CD4-positive, CD25-positive, alpha-beta regulatory T cell (primary cell): ENCODE data around the gene UBE2E1. TPM values are rescaled to one million over a fixed set of nuclear protein-coding genes. Genes with fewer than 3 reads are reported as not detected.
A peak's percentile ranks its signal among the peaks of the same experiment; 100 is the strongest.

ENCODE experiments used
- ATAC-seq, 2 donors: fragments of 150-1000 bp; cut with Tn5 transposase; one replicate each; pipeline ENCODE4 v1.10.0; 2021; ENCODE audit warnings: low read depth in 2 of 2, moderate number of reproducible peaks in 2 of 2, moderate library complexity in 1 of 2
- DNase-seq, 3 donors: peaks; one replicate each; pipeline versions ENCODE4 v3.0.0 to v3.0.0-alpha.2; 2012 to 2022; ENCODE audit warnings: mixed read lengths in 1 of 3
- H3K27ac ChIP-seq: one replicate; pipeline ENCODE4 v1.7.0; 2013; ENCODE audit warnings: mild to moderate bottlenecking, low read length; ENCODE audit not compliant: insufficient read depth, poor library complexity, severe bottlenecking
- H3K27me3 ChIP-seq: one replicate; pipeline ENCODE4 v1.7.0; 2013; ENCODE audit warnings: low read length; ENCODE audit not compliant: control insufficient read depth, insufficient read depth
- H3K36me3 ChIP-seq: one replicate; pipeline ENCODE4 v1.7.0; 2013; ENCODE audit warnings: mild to moderate bottlenecking, low read length, moderate library complexity; ENCODE audit not compliant: control insufficient read depth, insufficient read depth
- H3K4me1 ChIP-seq: 2 replicates; pipeline ENCODE4 v1.7.0; 2013; ENCODE audit warnings: mild to moderate bottlenecking, low read length; ENCODE audit not compliant: insufficient read depth, control insufficient read depth, poor library complexity, severe bottlenecking
- H3K4me3 ChIP-seq: one replicate; pipeline ENCODE4 v1.7.0; 2013; ENCODE audit warnings: low read depth, mild to moderate bottlenecking, low read length, moderate library complexity
- H3K9me3 ChIP-seq, 2 experiments: 1 replicate in 1 of 2; 2 replicates in 1 of 2; pipeline ENCODE4 v1.7.0; 2013; ENCODE audit warnings: low read length in 2 of 2, mild to moderate bottlenecking in 1 of 2, moderate library complexity in 1 of 2; ENCODE audit not compliant: control insufficient read depth in 2 of 2
- H3K27ac Mint-ChIP-seq, 3 donors: one replicate each; pipeline ENCODE4 v1.8.0; 2020 to 2022; ENCODE audit warnings: mild to moderate bottlenecking in 3 of 3, mixed read lengths in 3 of 3, moderate library complexity in 2 of 3
- H3K27me3 Mint-ChIP-seq: one replicate; pipeline ENCODE4 v1.8.0; 2022; ENCODE audit warnings: mild to moderate bottlenecking, mixed read lengths
- H3K36me3 Mint-ChIP-seq: one replicate; pipeline ENCODE4 v1.8.0; 2020; ENCODE audit warnings: mixed read lengths
- H3K4me1 Mint-ChIP-seq, 4 donors: one replicate each; pipeline ENCODE4 v1.8.0; 2020 to 2022; ENCODE audit warnings: mixed read lengths in 4 of 4, mild to moderate bottlenecking in 1 of 4
- H3K4me3 Mint-ChIP-seq, 4 donors: one replicate each; pipeline ENCODE4 v1.8.0; 2020 to 2022; ENCODE audit warnings: mild to moderate bottlenecking in 4 of 4, mixed read lengths in 4 of 4, moderate library complexity in 3 of 4
- H3K9me3 Mint-ChIP-seq, 7 donors: one replicate each; pipeline ENCODE4 v1.8.0; 2020 to 2022; ENCODE audit warnings: mixed read lengths in 7 of 7, mild to moderate bottlenecking in 3 of 7, moderate library complexity in 2 of 7
- polyA plus RNA-seq, 4 donors: library from polyadenylated mRNA; unstranded; fragments of 300-500 nt; fragmentation: Illumina TruSeq; gene quantifications; one replicate each; pipeline ENCODE4 v1.2.3, GENCODE V29; 2021
- total RNA-seq: library from RNA; stranded (reverse); gene quantifications from one replicate; pipeline ENCODE4 v1.2.3, GENCODE V29; 2022

Gene UBE2E1
- total and polyA plus RNA-seq, 5 donors from 2014 or later = 6.2 to 65.3 (median 12.8) TPM

- Mint-ChIP-seq H3K36me3 (peaks cover 30% of the 10 kb centered on the region), H3K4me1 (peaks cover 30 to 86% (median 52%) of the 10 kb centered on the region in 4 donors)
- no peak for ATAC-seq
Observed at GRCh38 chr3:23861689-23862088, 55.9 kb downstream of the UBE2E1 start.

GRCh38 chr3:23863060-23863459 lies 57.3 kb downstream of the UBE2E1 start:
- H3K9me3 Mint-ChIP-seq = no peaks in the 10 kb centered on the region
- peak overlapping the region in 1 of 4 donors; percentile 62 for H3K4me3 Mint-ChIP-seq
- peaks cover 30% of the 10 kb centered on the region for H3K36me3 Mint-ChIP-seq
- no peaks in the 10 kb centered on the region for H3K27me3 Mint-ChIP-seq
- ATAC-seq (no peak), DNase-seq (no peak)
- Histone ChIP-seq H3K27me3 (no peaks in the 10 kb centered on the region), H3K4me3 (no peak overlapping the region), H3K27ac (no peak overlapping the region), H3K4me1 (peaks cover 19% of the 10 kb centered on the region), H3K9me3 (no peaks in the 10 kb centered on the region), H3K36me3 (peaks cover 3% of the 10 kb centered on the region)
- peaks cover 36 to 80% (median 47%) of the 10 kb centered on the region in 4 donors for H3K4me1 Mint-ChIP-seq
- peak overlapping the region in 2 of 3 donors; percentile 72 for H3K27ac Mint-ChIP-seq

More at GRCh38 chr3:23861689-23862088, 55.9 kb downstream of the UBE2E1 start:
- H3K27me3 ChIP-seq = no peaks in the 10 kb centered on the region
- no peak overlapping the region for H3K4me3 Mint-ChIP-seq
- no peak overlapping the region for H3K27ac ChIP-seq
- no peak overlapping the region for H3K4me3 ChIP-seq
- H3K27me3 Mint-ChIP-seq = no peaks in the 10 kb centered on the region
- peaks cover 22% of the 10 kb centered on the region for H3K4me1 ChIP-seq
- no peak overlapping the region for H3K27ac Mint-ChIP-seq
- no peaks in the 10 kb centered on the region for H3K9me3 ChIP-seq
- H3K36me3 ChIP-seq = peaks cover 3% of the 10 kb centered on the region
- H3K9me3 Mint-ChIP-seq = no peaks in the 10 kb centered on the region
- no peak for DNase-seq

GRCh38 chr3:23864931-23865330 lies 59.2 kb downstream of the UBE2E1 start:
- Histone ChIP-seq H3K4me1 (peaks cover 4% of the 10 kb centered on the region), H3K27ac (no peak overlapping the region), H3K4me3 (no peak overlapping the region), H3K36me3 (peaks cover 3% of the 10 kb centered on the region), H3K9me3 (no peaks in the 10 kb centered on the region), H3K27me3 (no peaks in the 10 kb centered on the region)
- H3K4me3 Mint-ChIP-seq = no peak overlapping the region
- H3K36me3 Mint-ChIP-seq = peaks cover 26% of the 10 kb centered on the region
- H3K27me3 Mint-ChIP-seq = no peaks in the 10 kb centered on the region
- DNase-seq (no peak), ATAC-seq (no peak)
- H3K27ac Mint-ChIP-seq = peak overlapping the region in 2 of 3 donors; percentile 38 to 45
- H3K9me3 Mint-ChIP-seq = no peaks in the 10 kb centered on the region
- peaks cover 35 to 68% (median 40%) of the 10 kb centered on the region in 4 donors for H3K4me1 Mint-ChIP-seq

GRCh38 chr3:23865595-23866396 lies 60.0 kb downstream of the UBE2E1 start:
- H3K27ac Mint-ChIP-seq = peak overlapping the region in 2 of 3 donors; percentile 45 to 52
- no peaks in the 10 kb centered on the region for H3K4me1 ChIP-seq
- H3K36me3 Mint-ChIP-seq = peaks cover 23% of the 10 kb centered on the region
- no peaks in the 10 kb centered on the region for H3K9me3 ChIP-seq
- H3K4me1 Mint-ChIP-seq = peaks cover 26 to 60% (median 35%) of the 10 kb centered on the region in 4 donors
- no peaks in the 10 kb centered on the region for H3K27me3 ChIP-seq
- ATAC-seq (no peak), DNase-seq (no peak)
- peaks cover 3% of the 10 kb centered on the region for H3K36me3 ChIP-seq
- no peak overlapping the region for H3K4me3 ChIP-seq
- no peak overlapping the region for H3K27ac ChIP-seq
- no peak overlapping the region for H3K4me3 Mint-ChIP-seq
- no peaks in the 10 kb centered on the region for H3K27me3 Mint-ChIP-seq
- no peaks in the 10 kb centered on the region for H3K9me3 Mint-ChIP-seq

- Histone ChIP-seq H3K36me3 (peaks cover 3% of the 10 kb centered on the region), H3K27me3 (no peaks in the 10 kb centered on the region), H3K27ac (no peak overlapping the region), H3K9me3 (no peaks in the 10 kb centered on the region), H3K4me3 (no peak overlapping the region), H3K4me1 (no peaks in the 10 kb centered on the region)
- Mint-ChIP-seq H3K4me3 (no peak overlapping the region), H3K27ac (peak overlapping the region; percentile 2 to 39 (median 27)), H3K36me3 (peaks cover 12% of the 10 kb centered on the region), H3K9me3 (no peaks in the 10 kb centered on the region), H3K4me1 (peaks cover 23 to 48% (median 24%) of the 10 kb centered on the region in 4 donors), H3K27me3 (no peaks in the 10 kb centered on the region)
- no peak for DNase-seq
- no peak for ATAC-seq
Observed at GRCh38 chr3:23867400-23867799, 61.6 kb downstream of the UBE2E1 start.

- ATAC-seq (no peak), DNase-seq (no peak)
- Histone ChIP-seq H3K27ac (no peak overlapping the region), H3K4me3 (no peak overlapping the region), H3K27me3 (no peaks in the 10 kb centered on the region), H3K4me1 (no peaks in the 10 kb centered on the region), H3K9me3 (no peaks in the 10 kb centered on the region), H3K36me3 (peaks cover 3% of the 10 kb centered on the region)
- Mint-ChIP-seq H3K27ac (peak overlapping the region in 2 of 3 donors; percentile 2 to 27), H3K27me3 (no peaks in the 10 kb centered on the region), H3K4me3 (no peak overlapping the region), H3K4me1 (peaks cover 21 to 48% (median 23%) of the 10 kb centered on the region in 4 donors), H3K9me3 (no peaks in the 10 kb centered on the region), H3K36me3 (peaks cover 12% of the 10 kb centered on the region)
Observed at GRCh38 chr3:23867838-23868237, 62.1 kb downstream of the UBE2E1 start.

- DNase-seq (no peak), ATAC-seq (no peak)
- Histone ChIP-seq H3K36me3 (no peaks in the 10 kb centered on the region), H3K4me1 (no peaks in the 10 kb centered on the region), H3K4me3 (no peak overlapping the region), H3K9me3 (no peaks in the 10 kb centered on the region), H3K27ac (no peak overlapping the region), H3K27me3 (no peaks in the 10 kb centered on the region)
- peak overlapping the region in 1 of 3 donors; percentile 46 for H3K27ac Mint-ChIP-seq
- no peaks in the 10 kb centered on the region for H3K27me3 Mint-ChIP-seq
- H3K4me1 Mint-ChIP-seq = peaks cover 14 to 36% (median 25%) of the 10 kb centered on the region in 4 donors
- no peak overlapping the region for H3K4me3 Mint-ChIP-seq
- H3K9me3 Mint-ChIP-seq = no peaks in the 10 kb centered on the region
- H3K36me3 Mint-ChIP-seq = peaks cover 3% of the 10 kb centered on the region
Observed at GRCh38 chr3:23869977-23870662, 64.4 kb downstream of the UBE2E1 start.
